ENCODE data around the gene ALKBH5. TPM values are rescaled to one million over a fixed set of nuclear protein-coding genes. Genes with fewer than 3 reads are reported as not detected.

ALKBH5 gene
- total RNA-seq, 1 experiment from 2014 or later = 97.8 TPM

- Histone ChIP-seq H3K79me2 (ENCODE audit: insufficient read depth, low read length) (no peaks in the 10 kb centered on the region), H3K27ac (ENCODE audit: low read depth, low read length) (no peak overlapping the region), H2AFZ (ENCODE audit: low read depth, low read length, poor library complexity, severe bottlenecking) (no peak overlapping the region), H4K20me1 (ENCODE audit: insufficient read depth) (no peaks in the 10 kb centered on the region), H3K4me3 (replicated peaks in 1 of 2; ENCODE audit: low read depth in 1 of 2, low read length in 2 of 2) (no peak overlapping the region), H3K9me2 (ENCODE audit: insufficient read depth) (no peaks in the 10 kb centered on the region), H3K36me3 (ENCODE audit: control insufficient read depth in 1 of 2, insufficient read depth in 2 of 2, low read length in 2 of 2) (no peaks in the 10 kb centered on the region), H3K9me3 (ENCODE audit: control insufficient read depth in 1 of 2, insufficient read depth in 1 of 2, low read depth in 1 of 2, low read length in 2 of 2) (no peaks in the 10 kb centered on the region), H3K9ac (ENCODE audit: low read length) (no peak overlapping the region), H3K4me1 (ENCODE audit: control insufficient read depth in 1 of 2, insufficient read depth in 2 of 2, low read length in 2 of 2) (no peaks in the 10 kb centered on the region), H3K4me2 (ENCODE audit: low read length) (no peak overlapping the region), H3K27me3 (ENCODE audit: insufficient read depth, low read length) (no peaks in the 10 kb centered on the region)
- POLR2A ChIA-PET = no interaction called here
- no peak for DNase-seq (ENCODE audit: low read depth, low spot score)
- RAD21 ChIA-PET (ENCODE audit: low non-redundant PET in 1 of 2, low total read pairs in 2 of 2, uncharacterized antibody in 2 of 2, unreplicated experiment in 2 of 2) = no interaction called here
- BruUV-seq (replicated peaks) = no TSS peak
- CTCF ChIA-PET = interaction anchor here (0.7 to 5.7 kb wide), 3 partner anchors 9 to 46 kb away, joined by 3 to 27 read pairs (median 3); no protein-coding TSS in a partner anchor
- TF ChIP-seq ATF3 (IDR thresholded peaks at IDR 0.05) = no peak
- peak in 2 of 3 experiments; percentile 62 to 64; a peak in 4 of 6 replicates for TF ChIP-seq CTCF (IDR thresholded peaks at IDR 0.05 in 2 of 3, conservative IDR thresholded peaks at IDR 0.05 in 1 of 3; ENCODE audit: borderline replicate concordance in 1 of 3, insufficient read depth in 1 of 3, low read depth in 2 of 3, low read length in 2 of 3)
- peak; percentile 65 for ATAC-seq
- intact Hi-C loops (cut with micrococcal nuclease) = loop anchor here (5.0 kb wide), 1 partner anchor 74 kb away; no protein-coding TSS in a partner anchor
These were observed 40.3 kb upstream of the ALKBH5 start for GRCh38 chr17:18143044-18143936.

GRCh38 chr17:18144261-18144660 lies 39.4 kb upstream of the ALKBH5 start:
- Histone ChIP-seq H3K4me3 (replicated peaks in 1 of 2; ENCODE audit: low read depth in 1 of 2, low read length in 2 of 2) (no peak overlapping the region), H3K4me2 (ENCODE audit: low read length) (no peak overlapping the region), H3K27me3 (ENCODE audit: insufficient read depth, low read length) (no peaks in the 10 kb centered on the region), H3K9me3 (ENCODE audit: control insufficient read depth in 1 of 2, insufficient read depth in 1 of 2, low read depth in 1 of 2, low read length in 2 of 2) (no peaks in the 10 kb centered on the region), H3K9ac (ENCODE audit: low read length) (no peak overlapping the region), H4K20me1 (ENCODE audit: insufficient read depth) (no peaks in the 10 kb centered on the region), H3K36me3 (ENCODE audit: control insufficient read depth in 1 of 2, insufficient read depth in 2 of 2, low read length in 2 of 2) (no peaks in the 10 kb centered on the region), H3K4me1 (ENCODE audit: control insufficient read depth in 1 of 2, insufficient read depth in 2 of 2, low read length in 2 of 2) (no peaks in the 10 kb centered on the region), H3K9me2 (ENCODE audit: insufficient read depth) (no peaks in the 10 kb centered on the region), H2AFZ (ENCODE audit: low read depth, low read length, poor library complexity, severe bottlenecking) (no peak overlapping the region), H3K27ac (ENCODE audit: low read depth, low read length) (no peak overlapping the region), H3K79me2 (ENCODE audit: insufficient read depth, low read length) (no peaks in the 10 kb centered on the region)
- RAD21 ChIA-PET (ENCODE audit: low non-redundant PET in 1 of 2, low total read pairs in 2 of 2, uncharacterized antibody in 2 of 2, unreplicated experiment in 2 of 2) = no interaction called here
- POLR2A ChIA-PET = no interaction called here
- intact Hi-C loops (cut with micrococcal nuclease) = loop anchor here (5.0 kb wide), 1 partner anchor 73 kb away; no protein-coding TSS in a partner anchor
- ATAC-seq (no peak), DNase-seq (ENCODE audit: low read depth, low spot score) (no peak)
- BruUV-seq (replicated peaks) = no TSS peak
- CTCF ChIA-PET = interaction anchor here (1.0 to 5.7 kb wide), 2 partner anchors 9 to 10 kb away, joined by 3 to 27 read pairs; no protein-coding TSS in a partner anchor
- no peak for TF ChIP-seq ZBTB33 (IDR thresholded peaks at IDR 0.05; ENCODE audit: extremely low read depth, insufficient replicate concordance, low read length)
- no peak for TF ChIP-seq SRF (IDR thresholded peaks at IDR 0.05; ENCODE audit: low read depth)
- TF ChIP-seq EZH2phosphoT487 (IDR thresholded peaks at IDR 0.05; ENCODE audit: borderline replicate concordance) = no peak
- TF ChIP-seq SIN3A (IDR thresholded peaks at IDR 0.05; ENCODE audit: low read depth) = no peak
- no peak for TF ChIP-seq JUND (IDR thresholded peaks at IDR 0.05)
- TF ChIP-seq ELF1 (IDR thresholded peaks at IDR 0.05; ENCODE audit: borderline replicate concordance, low read depth) = no peak
- no peak for TF ChIP-seq SP1 (IDR thresholded peaks at IDR 0.05; ENCODE audit: low read depth)
- no peak for TF ChIP-seq TCF7L2 (IDR thresholded peaks at IDR 0.05; ENCODE audit: borderline replicate concordance, extremely low read depth, insufficient read depth, insufficient read length)
- TF ChIP-seq FOSL1 (IDR thresholded peaks at IDR 0.05; ENCODE audit: low read depth) = no peak
